Thoracic aorta (tissue), 2 donors: ENCODE measurements around the gene THRSP. TPM values are rescaled to one million over a fixed set of nuclear protein-coding genes. Genes with fewer than 3 reads are reported as not detected.

ENCODE experiments used
- ATAC-seq: fragments of 150-250 bp; one replicate; pipeline ENCODE4 v1.8.0; 2017; ENCODE audit warnings: low read depth; ENCODE audit not compliant: insufficient number of reproducible peaks, low FRiP score
- DNase-seq: peaks from one replicate; pipeline ENCODE4 v3.0.0-alpha.2; 2020; ENCODE audit warnings: low spot score
- H3K27ac ChIP-seq, 2 donors: fragments of 200-600 bp; sonication (generic); 1 replicate in 1 of 2; 2 replicates in 1 of 2; pipeline ENCODE4 v1.5.1; 2016; ENCODE audit warnings: mild to moderate bottlenecking in 2 of 2, moderate library complexity in 2 of 2
- H3K27me3 ChIP-seq: fragments of 200-600 bp; sonication (generic); replicated peaks from 2 replicates; pipeline ENCODE4 v1.6.0; 2016; ENCODE audit warnings: mild to moderate bottlenecking; ENCODE audit not compliant: insufficient read depth
- H3K36me3 ChIP-seq: fragments of 200-600 bp; sonication (generic); one replicate; pipeline ENCODE4 v1.5.1; 2016
- H3K4me1 ChIP-seq, 2 donors: fragments of 200-600 bp; sonication (generic); 1 replicate in 1 of 2; 2 replicates in 1 of 2; pipeline versions ENCODE4 v1.5.1 to v1.6.0; 2016; ENCODE audit warnings: low read depth in 2 of 2, mild to moderate bottlenecking in 1 of 2; ENCODE audit not compliant: control insufficient read depth in 1 of 2
- H3K4me3 ChIP-seq: fragments of 200-600 bp; sonication (generic); 2 replicates; pipeline ENCODE4 v1.5.1; 2016; ENCODE audit warnings: mild to moderate bottlenecking
- H3K9me3 ChIP-seq: fragments of 200-600 bp; sonication (generic); 2 replicates; pipeline ENCODE4 v1.5.1; 2016
- total RNA-seq, 2 donors: library from RNA; depleted of rRNA; stranded (reverse); fragments of >200 nt; gene quantifications; one replicate each; pipeline versions ENCODE4 v1.1.0 to v1.2.3, GENCODE V29; 2016
- TF ChIP-seq, protein P1 (sequence below): fragments of 200-600 bp; sonication (generic); IDR thresholded peaks from one replicate; pipeline ENCODE4 v1.5.1; 2019; ENCODE audit warnings: antibody characterized with exemption

THRSP gene
- total RNA-seq, 2 donors from 2014 or later, result 0.56 TPM; not detected in 1

DNA sequence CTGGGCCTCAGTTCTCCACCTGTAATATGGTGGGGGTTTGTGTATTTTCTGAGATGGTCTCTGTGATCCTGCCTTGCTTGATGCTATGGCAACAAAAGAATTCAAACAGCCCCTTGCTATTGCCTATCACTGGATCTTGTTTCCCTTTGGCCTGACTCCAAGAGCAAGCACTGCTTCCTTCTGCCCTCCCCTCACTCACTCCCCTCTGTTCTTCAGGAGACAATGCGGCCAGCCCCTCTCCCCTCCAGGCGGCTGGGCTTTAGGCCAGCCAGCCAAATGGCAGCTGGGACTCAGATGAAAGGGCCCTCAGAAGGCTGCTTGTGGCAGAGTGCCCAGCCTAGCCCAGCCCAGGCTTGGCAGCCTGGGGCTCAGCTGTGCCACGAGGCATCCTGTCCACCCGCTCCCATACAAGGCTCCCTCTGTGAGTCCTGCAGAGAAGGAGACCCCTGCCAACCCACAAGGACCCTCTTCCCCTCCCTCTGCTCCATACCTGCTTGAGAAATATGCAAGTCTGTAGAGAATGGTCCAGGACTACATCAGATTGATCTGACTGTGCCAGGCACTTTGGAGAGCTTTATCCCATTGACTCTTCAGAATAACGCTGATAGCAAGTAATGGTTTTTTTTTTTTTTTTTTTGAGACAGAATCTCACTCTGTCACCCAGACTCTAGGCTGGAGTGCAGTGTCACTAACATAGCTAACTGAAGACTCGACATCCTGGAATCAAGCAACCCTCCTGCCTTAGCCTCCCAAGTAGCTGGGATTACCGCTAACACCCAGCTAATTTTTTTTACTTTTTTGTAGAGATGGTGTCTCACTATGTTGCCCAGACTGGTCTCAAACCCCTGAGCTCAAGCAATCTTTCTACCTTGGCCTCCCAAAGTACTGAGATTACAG lies 33.0 kb upstream of the THRSP start:
- Histone ChIP-seq H3K36me3 (no peaks in the 10 kb centered on the region), H3K4me3 (no peak overlapping the region), H3K27me3 (no peaks in the 10 kb centered on the region), H3K9me3 (no peaks in the 10 kb centered on the region), H3K27ac (no peak overlapping the region), H3K4me1 (peaks cover 2 to 10% of the 10 kb centered on the region in 2 donors)
- TF ChIP-seq, protein P1, sequence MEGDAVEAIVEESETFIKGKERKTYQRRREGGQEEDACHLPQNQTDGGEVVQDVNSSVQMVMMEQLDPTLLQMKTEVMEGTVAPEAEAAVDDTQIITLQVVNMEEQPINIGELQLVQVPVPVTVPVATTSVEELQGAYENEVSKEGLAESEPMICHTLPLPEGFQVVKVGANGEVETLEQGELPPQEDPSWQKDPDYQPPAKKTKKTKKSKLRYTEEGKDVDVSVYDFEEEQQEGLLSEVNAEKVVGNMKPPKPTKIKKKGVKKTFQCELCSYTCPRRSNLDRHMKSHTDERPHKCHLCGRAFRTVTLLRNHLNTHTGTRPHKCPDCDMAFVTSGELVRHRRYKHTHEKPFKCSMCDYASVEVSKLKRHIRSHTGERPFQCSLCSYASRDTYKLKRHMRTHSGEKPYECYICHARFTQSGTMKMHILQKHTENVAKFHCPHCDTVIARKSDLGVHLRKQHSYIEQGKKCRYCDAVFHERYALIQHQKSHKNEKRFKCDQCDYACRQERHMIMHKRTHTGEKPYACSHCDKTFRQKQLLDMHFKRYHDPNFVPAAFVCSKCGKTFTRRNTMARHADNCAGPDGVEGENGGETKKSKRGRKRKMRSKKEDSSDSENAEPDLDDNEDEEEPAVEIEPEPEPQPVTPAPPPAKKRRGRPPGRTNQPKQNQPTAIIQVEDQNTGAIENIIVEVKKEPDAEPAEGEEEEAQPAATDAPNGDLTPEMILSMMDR, result no peak
- peak; percentile 34 for ATAC-seq
- no peak for DNase-seq

DNA sequence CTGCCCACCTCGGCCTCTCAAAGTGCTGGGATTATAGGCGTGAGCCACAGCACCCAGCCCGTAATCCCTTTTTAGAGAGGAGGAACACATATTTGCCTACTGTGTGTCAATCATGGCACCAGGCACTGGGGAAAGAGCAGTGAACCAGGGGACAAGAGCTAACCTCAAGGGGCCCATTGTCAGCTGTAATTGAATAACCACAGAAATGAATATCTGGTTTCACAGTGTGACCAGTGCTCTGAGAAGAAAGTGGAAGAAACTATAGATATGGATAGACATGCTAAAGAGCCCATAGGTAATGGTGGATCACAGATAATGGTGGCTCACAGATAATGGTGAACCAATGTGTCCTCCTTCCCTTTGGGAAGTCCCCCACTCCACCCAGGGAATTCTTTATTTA lies 32.0 kb upstream of the THRSP start:
- no peak for ATAC-seq
- H3K27ac ChIP-seq, result no peak overlapping the region
- no peaks in the 10 kb centered on the region for H3K9me3 ChIP-seq
- TF ChIP-seq, protein P1, result no peak
- no peak overlapping the region for H3K4me3 ChIP-seq
- DNase-seq, result no peak
- H3K27me3 ChIP-seq, result no peaks in the 10 kb centered on the region
- no peaks in the 10 kb centered on the region for H3K36me3 ChIP-seq
- H3K4me1 ChIP-seq, result peaks cover 2 to 10% of the 10 kb centered on the region in 2 donors

DNA sequence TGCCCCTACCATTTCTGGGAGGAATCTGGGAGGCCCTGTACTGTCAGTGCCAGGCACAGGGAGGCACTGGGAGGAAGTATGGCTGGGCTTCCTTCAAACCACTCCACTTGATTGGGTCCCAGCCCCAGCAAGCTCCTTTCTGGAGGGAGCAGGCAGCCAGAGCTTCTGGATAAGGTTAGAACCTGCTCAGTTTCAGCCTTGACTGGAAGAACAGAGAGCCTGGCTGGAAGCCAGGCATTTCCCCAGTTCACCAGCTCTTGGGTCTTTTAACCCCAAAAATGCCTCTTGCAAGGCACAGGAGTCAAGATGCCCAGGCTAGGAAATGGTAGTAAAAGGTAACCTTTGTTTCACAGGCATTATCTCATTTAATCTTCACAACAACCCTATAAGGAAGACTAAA lies 31.6 kb upstream of the THRSP start:
- ATAC-seq, result no peak
- no peaks in the 10 kb centered on the region for H3K36me3 ChIP-seq

DNA sequence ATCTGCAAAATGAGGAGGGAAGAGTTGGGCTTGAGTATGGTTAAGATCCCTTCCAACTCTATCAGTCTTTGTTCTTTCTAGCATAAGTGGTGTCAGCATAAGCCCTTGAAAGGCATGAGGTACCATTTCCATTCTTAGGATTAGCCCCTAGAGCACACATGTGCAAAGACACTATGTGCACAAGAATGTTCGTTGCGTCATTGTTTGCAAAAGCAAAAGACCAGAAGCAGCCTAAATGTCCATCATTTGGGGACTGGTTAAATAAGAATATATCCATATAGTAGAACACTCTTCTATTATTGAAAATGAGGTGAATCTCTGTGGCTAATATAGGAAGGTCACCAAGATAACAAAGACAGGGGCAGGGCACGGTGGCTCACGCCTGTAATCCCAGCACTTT lies 30.6 kb upstream of the THRSP start:
- H3K4me1 ChIP-seq, result peaks cover 2 to 10% of the 10 kb centered on the region in 2 donors
- no peaks in the 10 kb centered on the region for H3K9me3 ChIP-seq
- ATAC-seq (no peak), DNase-seq (no peak)
- TF ChIP-seq, protein P1, result no peak
- H3K27ac ChIP-seq, result no peak overlapping the region
- no peaks in the 10 kb centered on the region for H3K36me3 ChIP-seq
- H3K4me3 ChIP-seq, result no peak overlapping the region
- no peaks in the 10 kb centered on the region for H3K27me3 ChIP-seq

More for the DNA sequence above, 31.6 kb upstream of the THRSP start:
- Histone ChIP-seq H3K27me3 (no peaks in the 10 kb centered on the region), H3K4me3 (no peak overlapping the region), H3K4me1 (peaks cover 2 to 10% of the 10 kb centered on the region in 2 donors), H3K9me3 (no peaks in the 10 kb centered on the region), H3K27ac (no peak overlapping the region)
- no peak for DNase-seq
- TF ChIP-seq, protein P1, result no peak

DNA sequence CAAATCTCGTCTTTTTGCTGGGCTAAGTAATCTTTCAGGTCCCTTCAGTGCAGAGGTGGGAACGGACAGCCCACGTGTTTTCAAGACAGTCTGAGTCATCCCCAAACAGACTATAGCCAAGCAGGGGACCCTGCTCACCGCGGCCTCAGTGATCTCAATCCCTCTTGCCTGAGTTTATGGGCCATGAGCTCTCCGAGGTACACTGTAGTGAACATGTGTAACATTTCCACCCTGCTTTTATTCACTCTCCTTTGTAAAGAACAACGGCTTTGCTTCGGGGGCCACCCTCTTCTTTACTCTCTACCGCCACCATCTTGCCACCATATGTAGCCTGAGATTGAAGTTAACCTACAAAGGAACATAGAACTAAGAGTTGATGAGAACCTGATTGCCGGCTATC lies 29.0 kb upstream of the THRSP start:
- TF ChIP-seq, protein P1, result no peak
- no peaks in the 10 kb centered on the region for H3K36me3 ChIP-seq
- ATAC-seq (no peak), DNase-seq (no peak)
- H3K4me3 ChIP-seq, result no peak overlapping the region
- no peaks in the 10 kb centered on the region for H3K9me3 ChIP-seq
- H3K27me3 ChIP-seq, result no peaks in the 10 kb centered on the region
- peaks cover 2 to 13% of the 10 kb centered on the region in 2 donors for H3K4me1 ChIP-seq
- no peak overlapping the region for H3K27ac ChIP-seq
